ENCODE measurements around the gene TRAF1.

TRAF1 gene

DNA sequence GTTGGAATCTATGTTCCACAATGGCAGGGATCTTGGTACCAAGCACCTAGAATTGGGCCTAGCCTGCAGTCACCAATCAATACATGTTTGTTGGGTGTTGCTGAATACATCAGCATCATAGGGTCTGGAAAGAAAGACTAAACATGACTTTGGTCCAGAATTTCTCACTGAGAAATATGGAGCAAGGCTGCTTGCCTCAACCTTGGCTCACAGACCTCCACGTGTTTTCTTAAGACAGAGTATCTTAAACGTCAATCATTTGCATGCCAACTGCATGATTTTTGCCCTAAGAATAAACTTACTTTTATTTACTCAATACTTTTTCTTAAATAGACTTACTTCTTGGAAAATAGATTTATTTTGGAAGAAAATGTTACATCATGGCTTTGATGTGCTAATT lies 22.7 kb upstream of the TRAF1 start:
- Histone ChIP-seq H3K36me3 (replicated peaks; ENCODE audit: low read depth, low read length) (no peaks in the 10 kb centered on the region), H4K20me1 (ENCODE audit: insufficient read depth, low read length) (no peaks in the 10 kb centered on the region), H3K4me1 (ENCODE audit: low read length) (peaks cover 27% of the 10 kb centered on the region), H3K4me3 (ENCODE audit: low read length) (no peak overlapping the region), H2AFZ (ENCODE audit: low read depth, low read length) (no peak overlapping the region), H3K4me2 (ENCODE audit: low read length) (no peak overlapping the region), H3K9ac (ENCODE audit: low read length) (no peak overlapping the region), H3K27ac (ENCODE audit: low read length) (no peak overlapping the region), H3K27me3 (ENCODE audit: low read depth, low read length) (no peaks in the 10 kb centered on the region), H3K9me3 (ENCODE audit: insufficient read depth, low read length) (no peaks in the 10 kb centered on the region), H3K79me2 (ENCODE audit: low read length) (no peaks in the 10 kb centered on the region)
- TF ChIP-seq EZH2phosphoT487 (IDR thresholded peaks at IDR 0.05; ENCODE audit: low read depth), result no peak
- TF ChIP-seq, protein P1, sequence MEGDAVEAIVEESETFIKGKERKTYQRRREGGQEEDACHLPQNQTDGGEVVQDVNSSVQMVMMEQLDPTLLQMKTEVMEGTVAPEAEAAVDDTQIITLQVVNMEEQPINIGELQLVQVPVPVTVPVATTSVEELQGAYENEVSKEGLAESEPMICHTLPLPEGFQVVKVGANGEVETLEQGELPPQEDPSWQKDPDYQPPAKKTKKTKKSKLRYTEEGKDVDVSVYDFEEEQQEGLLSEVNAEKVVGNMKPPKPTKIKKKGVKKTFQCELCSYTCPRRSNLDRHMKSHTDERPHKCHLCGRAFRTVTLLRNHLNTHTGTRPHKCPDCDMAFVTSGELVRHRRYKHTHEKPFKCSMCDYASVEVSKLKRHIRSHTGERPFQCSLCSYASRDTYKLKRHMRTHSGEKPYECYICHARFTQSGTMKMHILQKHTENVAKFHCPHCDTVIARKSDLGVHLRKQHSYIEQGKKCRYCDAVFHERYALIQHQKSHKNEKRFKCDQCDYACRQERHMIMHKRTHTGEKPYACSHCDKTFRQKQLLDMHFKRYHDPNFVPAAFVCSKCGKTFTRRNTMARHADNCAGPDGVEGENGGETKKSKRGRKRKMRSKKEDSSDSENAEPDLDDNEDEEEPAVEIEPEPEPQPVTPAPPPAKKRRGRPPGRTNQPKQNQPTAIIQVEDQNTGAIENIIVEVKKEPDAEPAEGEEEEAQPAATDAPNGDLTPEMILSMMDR (IDR thresholded peaks at IDR 0.05; ENCODE audit: low read depth, low read length), result no peak

DNA sequence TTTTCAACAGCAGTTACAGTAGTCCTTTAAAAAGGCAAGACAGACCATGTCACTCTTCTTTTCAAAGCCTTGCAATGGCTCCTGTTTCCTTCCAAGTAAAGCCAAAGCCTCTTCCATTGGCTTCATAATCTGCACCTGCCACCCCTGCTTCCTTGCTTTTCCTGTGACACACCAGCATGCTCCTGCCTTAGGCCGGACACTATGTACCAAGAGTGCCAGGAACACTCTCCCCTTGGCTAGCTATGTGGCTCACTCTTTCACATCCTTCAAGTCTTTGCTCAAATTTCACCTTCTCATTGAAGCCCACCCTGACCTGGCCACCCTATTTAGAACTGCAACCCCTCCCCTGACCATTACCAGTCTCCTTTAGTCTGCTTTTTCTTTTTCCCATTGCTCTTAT lies 22.2 kb upstream of the TRAF1 start:
- Histone ChIP-seq H3K9me3 (ENCODE audit: insufficient read depth, low read length) (no peaks in the 10 kb centered on the region), H3K36me3 (replicated peaks; ENCODE audit: low read depth, low read length) (no peaks in the 10 kb centered on the region), H3K79me2 (ENCODE audit: low read length) (no peaks in the 10 kb centered on the region), H3K27ac (ENCODE audit: low read length) (no peak overlapping the region), H2AFZ (ENCODE audit: low read depth, low read length) (no peak overlapping the region), H3K4me3 (ENCODE audit: low read length) (no peak overlapping the region), H3K9ac (ENCODE audit: low read length) (no peak overlapping the region), H3K27me3 (ENCODE audit: low read depth, low read length) (no peaks in the 10 kb centered on the region), H3K4me2 (ENCODE audit: low read length) (no peak overlapping the region), H3K4me1 (ENCODE audit: low read length) (peaks cover 32% of the 10 kb centered on the region), H4K20me1 (ENCODE audit: insufficient read depth, low read length) (no peaks in the 10 kb centered on the region)
- TF ChIP-seq, protein P1 (IDR thresholded peaks at IDR 0.05; ENCODE audit: low read depth, low read length), result no peak
- no peak for TF ChIP-seq EZH2phosphoT487 (IDR thresholded peaks at IDR 0.05; ENCODE audit: low read depth)

DNA sequence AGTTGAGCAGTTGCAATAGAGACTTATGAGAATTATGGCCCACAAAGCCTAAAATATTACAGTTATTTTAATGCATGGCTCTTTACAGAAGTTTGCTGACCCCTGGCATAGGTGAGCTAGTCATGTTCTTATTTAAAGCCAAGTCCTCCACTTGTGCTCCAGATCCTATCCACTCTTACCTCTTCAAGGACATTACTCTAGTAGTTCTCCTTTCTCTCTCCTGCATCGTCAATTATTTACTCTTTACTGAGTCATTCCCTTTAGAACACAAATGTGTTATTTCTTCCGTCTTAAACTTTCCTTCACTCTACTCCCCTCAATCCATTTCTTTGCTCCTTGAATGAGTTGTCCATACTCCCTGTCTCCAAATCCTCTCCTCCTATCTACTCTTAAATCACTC lies 20.6 kb upstream of the TRAF1 start:
- Histone ChIP-seq H2AFZ (ENCODE audit: low read depth, low read length) (no peak overlapping the region), H3K79me2 (ENCODE audit: low read length) (no peaks in the 10 kb centered on the region), H3K4me2 (ENCODE audit: low read length) (no peak overlapping the region), H3K9ac (ENCODE audit: low read length) (no peak overlapping the region), H3K9me3 (ENCODE audit: insufficient read depth, low read length) (no peaks in the 10 kb centered on the region), H3K4me3 (ENCODE audit: low read length) (no peak overlapping the region), H3K27me3 (ENCODE audit: low read depth, low read length) (no peaks in the 10 kb centered on the region), H3K27ac (ENCODE audit: low read length) (no peak overlapping the region), H3K36me3 (replicated peaks; ENCODE audit: low read depth, low read length) (no peaks in the 10 kb centered on the region), H4K20me1 (ENCODE audit: insufficient read depth, low read length) (no peaks in the 10 kb centered on the region), H3K4me1 (ENCODE audit: low read length) (peaks cover 48% of the 10 kb centered on the region)
- TF ChIP-seq EZH2phosphoT487 (IDR thresholded peaks at IDR 0.05; ENCODE audit: low read depth), result no peak
- TF ChIP-seq, protein P1 (IDR thresholded peaks at IDR 0.05; ENCODE audit: low read depth, low read length), result no peak

DNA sequence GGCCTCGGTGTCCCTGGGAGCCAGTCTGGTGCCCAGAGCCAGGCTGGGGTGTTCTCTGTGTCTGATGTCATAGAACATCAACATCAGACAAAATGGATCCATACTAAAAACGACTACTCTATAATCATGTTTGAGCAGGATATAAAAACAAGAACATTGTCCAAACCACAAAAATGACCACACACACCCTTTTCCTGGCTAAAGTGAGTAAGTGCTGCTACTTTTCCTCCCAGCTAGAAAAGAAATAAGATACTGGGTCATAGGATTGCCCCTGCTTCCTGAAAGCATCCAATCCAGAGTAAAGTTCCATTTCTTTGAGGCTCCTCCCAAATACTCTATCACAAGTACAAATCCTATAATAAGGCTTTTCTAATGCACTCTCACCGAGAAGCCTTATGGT lies 19.7 kb upstream of the TRAF1 start:
- H3K4me2 ChIP-seq (ENCODE audit: low read length), result no peak overlapping the region
- H3K9ac ChIP-seq (ENCODE audit: low read length), result no peak overlapping the region
- no peaks in the 10 kb centered on the region for H3K9me3 ChIP-seq (ENCODE audit: insufficient read depth, low read length)
- no peaks in the 10 kb centered on the region for H3K36me3 ChIP-seq (replicated peaks; ENCODE audit: low read depth, low read length)
- H3K4me1 ChIP-seq (ENCODE audit: low read length), result peaks cover 51% of the 10 kb centered on the region
- H3K4me3 ChIP-seq (ENCODE audit: low read length), result no peak overlapping the region
- H4K20me1 ChIP-seq (ENCODE audit: insufficient read depth, low read length), result no peaks in the 10 kb centered on the region
- no peak overlapping the region for H2AFZ ChIP-seq (ENCODE audit: low read depth, low read length)
- TF ChIP-seq, protein P1 (IDR thresholded peaks at IDR 0.05; ENCODE audit: low read depth, low read length), result no peak
- TF ChIP-seq EZH2phosphoT487 (IDR thresholded peaks at IDR 0.05; ENCODE audit: low read depth), result no peak
- H3K27ac ChIP-seq (ENCODE audit: low read length), result no peak overlapping the region
- no peaks in the 10 kb centered on the region for H3K27me3 ChIP-seq (ENCODE audit: low read depth, low read length)
- no peaks in the 10 kb centered on the region for H3K79me2 ChIP-seq (ENCODE audit: low read length)
